Measurements from ENCODE around the gene BSND.

The BSND gene

DNA sequence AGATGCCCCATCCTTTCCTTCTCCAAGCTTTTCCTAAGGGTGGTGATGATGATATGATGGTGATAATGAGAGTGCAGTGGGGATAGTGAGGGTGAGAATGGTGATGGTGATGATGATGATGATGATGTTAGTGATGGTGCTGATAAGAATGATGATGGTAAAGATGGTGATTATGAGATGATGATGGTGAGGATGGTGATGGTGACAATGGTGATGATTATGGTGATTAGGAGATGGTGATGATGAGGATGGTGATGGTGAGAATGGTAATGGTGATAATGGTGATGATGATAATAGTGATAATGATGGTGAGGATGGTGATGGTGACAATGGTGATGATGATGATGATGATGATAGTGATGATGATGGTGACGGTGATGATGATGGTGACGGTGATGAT is 4.0 kb downstream of the BSND start:
- ChIA-PET POLR2A (no interaction called here), CTCF (no interaction called here)
- DNase-seq (ENCODE audit: extremely low spot score) = no peak
- TF ChIP-seq LEF1 (IDR thresholded peaks at IDR 0.05; ENCODE audit: borderline replicate concordance) (no peak), HDGF (IDR thresholded peaks at IDR 0.05; ENCODE audit: borderline replicate concordance) (no peak), ZNF384 (IDR thresholded peaks at IDR 0.05) (no peak), SP1 (IDR thresholded peaks at IDR 0.05) (no peak), BHLHE40 (IDR thresholded peaks at IDR 0.05; ENCODE audit: borderline replicate concordance) (no peak), NFRKB (IDR thresholded peaks at IDR 0.05) (no peak)

DNA sequence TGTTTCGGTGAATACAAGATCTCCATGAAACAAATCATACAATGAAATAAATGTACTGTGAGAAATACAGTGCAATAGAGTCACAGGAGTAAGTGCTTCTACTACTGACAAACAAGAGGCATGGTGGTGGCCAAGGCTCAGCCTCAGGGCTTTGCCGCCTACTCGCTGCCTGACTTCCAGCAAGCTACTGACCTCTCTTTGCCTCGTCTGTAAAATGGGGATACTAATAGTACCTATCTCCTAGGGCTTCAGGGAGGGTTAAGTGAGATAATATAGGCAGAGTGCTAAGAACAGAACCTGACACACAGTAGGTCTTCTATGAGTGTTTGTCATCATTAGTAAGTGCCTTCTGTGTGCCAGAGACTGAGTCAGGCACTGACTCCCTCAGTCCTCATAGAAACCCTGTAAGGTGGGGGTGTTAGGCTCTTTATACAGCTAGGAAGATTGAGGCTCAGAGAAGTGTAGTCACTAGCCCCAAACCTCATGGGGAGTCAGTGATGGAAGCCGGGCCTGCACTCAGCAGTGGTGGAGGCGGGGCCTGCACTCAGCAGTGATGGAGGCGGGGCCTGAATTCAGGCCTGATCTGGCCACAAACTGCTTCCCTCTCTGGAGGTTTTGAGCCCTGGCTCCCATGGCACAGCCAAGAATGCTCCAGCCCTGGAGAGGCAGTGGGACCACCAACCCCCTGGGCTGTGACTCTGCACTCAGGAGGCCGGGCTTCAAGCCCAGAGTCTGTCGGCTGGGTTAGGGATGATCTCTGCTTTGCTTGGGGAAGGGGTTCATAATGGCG is 6.8 kb downstream of the BSND start:
- POLR2A ChIA-PET = no interaction called here
- TF ChIP-seq HDGF (IDR thresholded peaks at IDR 0.05; ENCODE audit: borderline replicate concordance) (no peak), SUZ12 (IDR thresholded peaks at IDR 0.05) (no peak), FOXK2 (IDR thresholded peaks at IDR 0.05) (no peak), CTBP1 (IDR thresholded peaks at IDR 0.05; ENCODE audit: borderline replicate concordance) (no peak), FOXM1 (IDR thresholded peaks at IDR 0.05; ENCODE audit: borderline replicate concordance) (no peak), NFRKB (IDR thresholded peaks at IDR 0.05) (no peak), TARDBP (IDR thresholded peaks at IDR 0.05) (no peak), FOXA1 (IDR thresholded peaks at IDR 0.05) (no peak), BHLHE40 (IDR thresholded peaks at IDR 0.05; ENCODE audit: borderline replicate concordance) (no peak), SP1 (IDR thresholded peaks at IDR 0.05) (no peak), ARNT (IDR thresholded peaks at IDR 0.05) (no peak), L3MBTL2 (conservative IDR thresholded peaks at IDR 0.05) (no peak), LEF1 (IDR thresholded peaks at IDR 0.05; ENCODE audit: borderline replicate concordance) (no peak)
- DNase-seq (ENCODE audit: extremely low spot score) = peak; percentile 40
- CTCF ChIA-PET = interaction anchor here (1.4 to 1.9 kb wide), 2 partner anchors 9 to 16 kb away, joined by 3 to 6 read pairs; no protein-coding TSS in a partner anchor

DNA sequence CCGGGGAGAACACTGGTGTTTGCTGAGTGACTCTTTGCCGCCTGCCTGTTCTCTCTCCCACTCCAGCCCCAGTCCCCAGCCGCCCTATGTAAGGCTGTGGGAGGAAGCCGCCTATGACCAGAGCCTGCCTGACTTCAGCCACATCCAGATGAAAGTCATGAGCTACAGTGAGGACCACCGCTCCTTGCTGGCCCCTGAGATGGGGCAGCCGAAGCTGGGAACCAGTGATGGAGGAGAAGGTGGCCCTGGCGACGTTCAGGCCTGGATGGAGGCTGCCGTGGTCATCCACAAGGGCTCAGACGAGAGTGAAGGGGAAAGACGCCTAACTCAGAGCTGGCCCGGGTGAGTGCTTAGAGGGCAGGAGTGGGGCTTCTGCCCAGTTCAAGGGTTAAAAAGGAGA is 8.2 kb downstream of the BSND start:
- POLR2A ChIA-PET = no interaction called here
- TF ChIP-seq FOXK2 (IDR thresholded peaks at IDR 0.05) (no peak), TARDBP (IDR thresholded peaks at IDR 0.05) (no peak), BHLHE40 (IDR thresholded peaks at IDR 0.05; ENCODE audit: borderline replicate concordance) (no peak), ELF4 (IDR thresholded peaks at IDR 0.05) (no peak), SP1 (IDR thresholded peaks at IDR 0.05) (no peak), L3MBTL2 (conservative IDR thresholded peaks at IDR 0.05) (no peak), FOXM1 (IDR thresholded peaks at IDR 0.05; ENCODE audit: borderline replicate concordance) (no peak), SUZ12 (IDR thresholded peaks at IDR 0.05) (no peak), NFRKB (IDR thresholded peaks at IDR 0.05) (no peak), HDGF (IDR thresholded peaks at IDR 0.05; ENCODE audit: borderline replicate concordance) (no peak), ARNT (IDR thresholded peaks at IDR 0.05) (no peak), LEF1 (IDR thresholded peaks at IDR 0.05; ENCODE audit: borderline replicate concordance) (no peak), FOXA1 (IDR thresholded peaks at IDR 0.05) (no peak), CTBP1 (IDR thresholded peaks at IDR 0.05; ENCODE audit: borderline replicate concordance) (no peak), ZNF384 (IDR thresholded peaks at IDR 0.05) (no peak)
- TF ChIP-seq, protein P1, sequence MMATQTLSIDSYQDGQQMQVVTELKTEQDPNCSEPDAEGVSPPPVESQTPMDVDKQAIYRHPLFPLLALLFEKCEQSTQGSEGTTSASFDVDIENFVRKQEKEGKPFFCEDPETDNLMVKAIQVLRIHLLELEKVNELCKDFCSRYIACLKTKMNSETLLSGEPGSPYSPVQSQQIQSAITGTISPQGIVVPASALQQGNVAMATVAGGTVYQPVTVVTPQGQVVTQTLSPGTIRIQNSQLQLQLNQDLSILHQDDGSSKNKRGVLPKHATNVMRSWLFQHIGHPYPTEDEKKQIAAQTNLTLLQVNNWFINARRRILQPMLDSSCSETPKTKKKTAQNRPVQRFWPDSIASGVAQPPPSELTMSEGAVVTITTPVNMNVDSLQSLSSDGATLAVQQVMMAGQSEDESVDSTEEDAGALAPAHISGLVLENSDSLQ (IDR thresholded peaks at IDR 0.05) = no peak
- DNase-seq (ENCODE audit: extremely low spot score) = no peak
- CTCF ChIA-PET = interaction anchor here (1.9 kb wide), 1 partner anchor 11 kb away, joined by 6 read pairs; no protein-coding TSS in a partner anchor

DNA sequence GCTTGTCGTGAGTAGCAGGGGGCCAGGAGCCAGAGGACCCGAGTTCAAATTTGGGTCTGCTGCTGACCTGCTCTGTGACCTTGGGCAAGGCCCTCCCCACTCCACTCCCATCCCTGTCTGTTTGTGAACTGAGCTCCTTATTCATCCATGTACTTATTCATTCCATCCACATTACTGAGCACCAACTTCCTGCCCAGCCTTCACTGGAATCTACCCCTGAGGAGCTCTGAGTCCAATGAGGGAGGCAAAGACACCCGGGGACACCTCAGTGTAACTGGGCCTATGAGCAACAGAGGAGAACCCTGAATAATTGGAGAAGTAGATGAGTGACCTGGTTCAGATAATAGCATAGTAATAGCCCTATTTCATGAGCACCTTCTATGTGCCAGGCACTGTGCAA is 8.9 kb downstream of the BSND start:
- CTCF ChIA-PET = no interaction called here
- DNase-seq (ENCODE audit: extremely low spot score) = no peak
- POLR2A ChIA-PET = no interaction called here
- no peak for TF ChIP-seq FOXK2 (IDR thresholded peaks at IDR 0.05)
- TF ChIP-seq SUZ12 (IDR thresholded peaks at IDR 0.05) = no peak
- no peak for TF ChIP-seq FOXM1 (IDR thresholded peaks at IDR 0.05; ENCODE audit: borderline replicate concordance)
- TF ChIP-seq, protein P1 (IDR thresholded peaks at IDR 0.05) = no peak
- TF ChIP-seq CTBP1 (IDR thresholded peaks at IDR 0.05; ENCODE audit: borderline replicate concordance) = no peak
- TF ChIP-seq TARDBP (IDR thresholded peaks at IDR 0.05) = no peak
- no peak for TF ChIP-seq LEF1 (IDR thresholded peaks at IDR 0.05; ENCODE audit: borderline replicate concordance)
- no peak for TF ChIP-seq BHLHE40 (IDR thresholded peaks at IDR 0.05; ENCODE audit: borderline replicate concordance)
- TF ChIP-seq ELF4 (IDR thresholded peaks at IDR 0.05) = no peak
- no peak for TF ChIP-seq ZNF384 (IDR thresholded peaks at IDR 0.05)
- no peak for TF ChIP-seq L3MBTL2 (conservative IDR thresholded peaks at IDR 0.05)
- no peak for TF ChIP-seq ARNT (IDR thresholded peaks at IDR 0.05)
- TF ChIP-seq NFRKB (IDR thresholded peaks at IDR 0.05) = no peak
- TF ChIP-seq HDGF (IDR thresholded peaks at IDR 0.05; ENCODE audit: borderline replicate concordance) = no peak
- TF ChIP-seq FOXA1 (IDR thresholded peaks at IDR 0.05) = no peak
- TF ChIP-seq SP1 (IDR thresholded peaks at IDR 0.05) = no peak

DNA sequence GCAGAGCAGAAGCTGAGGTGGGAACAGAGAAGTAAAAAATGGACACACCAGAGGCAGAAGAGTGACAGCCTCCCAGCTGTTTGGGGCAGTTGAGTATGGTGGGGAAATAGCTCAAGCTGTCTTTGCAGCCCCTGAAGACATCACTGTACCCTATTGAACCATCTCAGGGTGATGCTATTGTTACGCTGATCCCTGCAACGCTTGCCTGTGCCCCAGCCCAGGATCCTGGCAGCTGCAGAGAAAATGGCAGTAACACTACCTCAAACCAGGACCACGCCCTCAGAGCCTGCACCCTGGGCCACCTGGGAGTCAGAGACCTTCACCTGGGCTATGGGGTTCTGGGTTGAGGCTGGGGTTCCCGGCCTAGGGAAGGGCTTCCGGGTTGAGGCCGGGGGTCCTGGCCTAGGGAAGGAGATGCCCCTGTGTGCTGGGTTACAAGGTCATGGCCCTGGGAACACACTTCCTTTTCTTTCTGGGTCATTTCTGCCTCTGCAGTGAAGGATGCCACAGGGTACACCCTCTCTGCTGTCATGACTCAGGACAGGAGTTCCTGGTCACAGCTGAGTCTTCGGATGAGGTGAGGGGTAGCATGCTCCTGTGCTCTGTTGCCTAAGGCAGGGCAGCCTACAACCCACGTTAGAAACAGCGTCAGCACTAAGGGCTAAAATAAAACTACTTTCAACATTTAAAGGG is 11.6 kb downstream of the BSND start:
- no peak for TF ChIP-seq SP1 (IDR thresholded peaks at IDR 0.05)
- no peak for TF ChIP-seq BHLHE40 (IDR thresholded peaks at IDR 0.05; ENCODE audit: borderline replicate concordance)
- no peak for TF ChIP-seq LEF1 (IDR thresholded peaks at IDR 0.05; ENCODE audit: borderline replicate concordance)
- TF ChIP-seq FOXM1 (IDR thresholded peaks at IDR 0.05; ENCODE audit: borderline replicate concordance) = no peak
- TF ChIP-seq TARDBP (IDR thresholded peaks at IDR 0.05) = no peak
- TF ChIP-seq ZNF384 (IDR thresholded peaks at IDR 0.05) = no peak
- ChIA-PET POLR2A (no interaction called here), CTCF (interaction anchor here (1.0 kb wide), 1 partner anchor 12 kb away, joined by 4 read pairs; no protein-coding TSS in a partner anchor)
- no peak for DNase-seq (ENCODE audit: extremely low spot score)

DNA sequence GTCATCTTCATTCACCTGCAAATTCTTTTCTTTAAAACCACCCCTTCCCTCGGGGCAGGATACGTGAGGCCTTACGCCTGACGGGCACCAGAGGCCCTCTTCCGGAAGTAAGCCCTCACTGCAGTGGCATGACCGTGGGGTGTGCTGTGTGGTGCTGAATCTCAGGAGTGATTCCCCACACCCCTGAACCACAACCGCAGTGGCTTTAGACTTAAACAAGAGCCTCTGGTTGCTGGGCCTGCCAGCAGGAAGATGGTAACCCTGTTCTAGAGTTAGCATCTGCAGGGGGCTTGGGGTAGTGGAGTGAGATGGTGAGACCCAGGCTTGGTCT is 12.1 kb downstream of the BSND start:
- TF ChIP-seq LEF1 (IDR thresholded peaks at IDR 0.05; ENCODE audit: borderline replicate concordance) = no peak
- no peak for TF ChIP-seq SUZ12 (IDR thresholded peaks at IDR 0.05)
- no peak for TF ChIP-seq FOXM1 (IDR thresholded peaks at IDR 0.05; ENCODE audit: borderline replicate concordance)
- TF ChIP-seq, protein P1 (IDR thresholded peaks at IDR 0.05) = no peak
- no peak for TF ChIP-seq BHLHE40 (IDR thresholded peaks at IDR 0.05; ENCODE audit: borderline replicate concordance)
- TF ChIP-seq L3MBTL2 (conservative IDR thresholded peaks at IDR 0.05) = no peak
- no peak for TF ChIP-seq ZNF384 (IDR thresholded peaks at IDR 0.05)
- TF ChIP-seq FOXK2 (IDR thresholded peaks at IDR 0.05) = no peak
- no peak for TF ChIP-seq SP1 (IDR thresholded peaks at IDR 0.05)
- no peak for TF ChIP-seq HDGF (IDR thresholded peaks at IDR 0.05; ENCODE audit: borderline replicate concordance)
- no peak for TF ChIP-seq TARDBP (IDR thresholded peaks at IDR 0.05)
- no peak for TF ChIP-seq CTBP1 (IDR thresholded peaks at IDR 0.05; ENCODE audit: borderline replicate concordance)
- no peak for TF ChIP-seq FOXA1 (IDR thresholded peaks at IDR 0.05)
- no peak for TF ChIP-seq ELF4 (IDR thresholded peaks at IDR 0.05)
- TF ChIP-seq NFRKB (IDR thresholded peaks at IDR 0.05) = no peak
- TF ChIP-seq ARNT (IDR thresholded peaks at IDR 0.05) = no peak
- DNase-seq (ENCODE audit: extremely low spot score) = no peak
- CTCF ChIA-PET = no interaction called here
- POLR2A ChIA-PET = no interaction called here
